Smooth muscle cell (in vitro differentiated cells): Measurements from ENCODE around the gene CROCC2. TPM values are rescaled to one million over a fixed set of nuclear protein-coding genes. Genes with fewer than 3 reads are reported as not detected.

Source experiments
- DNase-seq: peaks from one replicate; lab custom pipeline; 2025; ENCODE audit not compliant: unreplicated experiment; lab: John Stamatoyannopoulos, UW
- H2AFZ ChIP-seq: fragments of 200-600 bp; sonication (generic); 2 replicates; pipeline ENCODE4 v1.6.0; 2016; ENCODE audit warnings: antibody characterized with exemption, low read depth, mild to moderate bottlenecking
- H3F3A ChIP-seq: fragments of 200-600 bp; sonication (generic); 2 replicates; pipeline ENCODE4 v1.6.0; 2017; ENCODE audit warnings: antibody characterized with exemption, low read depth
- H3K27ac ChIP-seq: fragments of 200-600 bp; sonication (generic); 2 replicates; pipeline ENCODE4 v1.5.1; 2016; ENCODE audit warnings: low read depth, mild to moderate bottlenecking
- H3K27me3 ChIP-seq: fragments of 200-600 bp; sonication (generic); 2 replicates; pipeline ENCODE4 v1.6.1; 2016; ENCODE audit warnings: low read depth, mild to moderate bottlenecking
- H3K36me3 ChIP-seq: fragments of 200-600 bp; sonication (generic); 2 replicates; pipeline ENCODE4 v1.5.1; 2016; ENCODE audit warnings: low read depth
- H3K4me1 ChIP-seq: fragments of 200-600 bp; sonication (generic); 2 replicates; pipeline ENCODE4 v1.5.1; 2016; ENCODE audit warnings: low read depth
- H3K4me2 ChIP-seq: fragments of 200-600 bp; sonication (generic); 2 replicates; pipeline ENCODE4 v1.6.0; 2016; ENCODE audit warnings: mild to moderate bottlenecking
- H3K4me3 ChIP-seq: fragments of 200-600 bp; sonication (generic); 2 replicates; pipeline ENCODE4 v1.5.1; 2016; ENCODE audit warnings: mild to moderate bottlenecking
- H3K79me2 ChIP-seq: fragments of 200-600 bp; sonication (generic); 2 replicates; pipeline ENCODE4 v1.6.0; 2016; ENCODE audit warnings: low read depth, mild to moderate bottlenecking
- H3K9ac ChIP-seq: fragments of 200-600 bp; sonication (generic); 2 replicates; pipeline ENCODE4 v1.6.0; 2016; ENCODE audit warnings: low read depth
- H3K9me3 ChIP-seq: fragments of 200-600 bp; sonication (generic); replicated peaks from 2 replicates; pipeline ENCODE4 v1.5.1; 2016; ENCODE audit warnings: low read depth
- H4K20me1 ChIP-seq: fragments of 200-600 bp; sonication (generic); 2 replicates; pipeline ENCODE4 v1.6.0; 2016; ENCODE audit warnings: low read depth
- WGBS: methylation state at CpG from one replicate; pipeline ENCODE4 v1.1.7; 2016; ENCODE audit warnings: low lambda C conversion rate; 5-methylcytosine and 5-hydroxymethylcytosine counted together
- polyA plus RNA-seq: library from polyadenylated mRNA; unstranded; fragments of >200 nt; fragmentation: Nextera tagmentation; extraction: Ambion mirVana; gene quantifications from 2 replicates; pipeline ENCODE4 v1.2.1, GENCODE V29; 2016
- total RNA-seq: library from RNA; depleted of rRNA; stranded (reverse); fragments of >200 nt; gene quantifications from 2 replicates; pipeline ENCODE4 v1.2.3, GENCODE V29; 2014
- TF ChIP-seq, protein P1 (sequence below): fragments of 200-600 bp; sonication (generic); IDR thresholded peaks from 2 replicates; pipeline ENCODE4 v1.5.1; 2017; ENCODE audit warnings: borderline replicate concordance, mild to moderate bottlenecking, antibody characterized with exemption; ENCODE audit not compliant: insufficient read depth, poor library complexity, severe bottlenecking

The CROCC2 gene
- total RNA-seq (not detected in 2 replicates), polyA plus RNA-seq (not detected in 2 replicates)

DNA sequence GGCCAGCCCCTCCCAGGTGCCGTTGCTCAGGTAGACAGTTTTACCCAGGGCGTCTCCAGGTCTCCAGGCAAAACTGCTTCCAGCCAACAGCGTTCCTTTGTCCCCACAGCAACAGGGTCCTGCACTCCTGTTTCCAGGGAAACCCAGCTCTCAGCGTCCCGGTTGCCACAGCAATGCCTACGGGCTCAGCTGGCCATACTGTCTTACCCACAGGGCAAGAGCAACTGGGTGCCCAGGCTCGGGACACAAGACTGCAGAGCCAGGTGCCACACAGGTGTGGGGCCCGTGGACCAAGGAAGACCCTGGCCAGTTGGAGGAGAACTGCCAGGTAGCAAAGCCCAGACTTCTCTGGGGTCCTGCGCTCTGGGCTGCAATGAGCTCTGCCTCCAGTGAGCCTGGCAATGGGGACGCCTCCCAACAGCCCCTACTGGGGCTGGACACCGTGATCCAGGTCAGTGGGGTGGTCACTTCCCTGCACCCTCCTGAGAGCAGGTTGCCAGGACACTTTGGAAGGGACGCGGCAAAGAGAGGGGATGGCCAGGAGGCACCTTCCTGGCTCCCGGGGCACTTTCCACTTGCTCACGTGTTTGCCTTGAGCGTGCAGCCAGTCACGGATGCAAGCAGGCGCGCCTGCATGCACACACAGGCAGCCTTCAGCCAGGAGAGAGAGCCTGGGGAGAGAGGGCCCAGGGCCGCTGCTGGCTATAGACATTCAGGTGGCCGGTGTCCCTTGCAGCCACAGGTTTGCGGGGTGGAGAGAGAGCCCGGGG is at the start of gene CROCC2:
Gene CROCC2, plus strand, starts transcription at position 196 of the 770 bp plus-strand sequence. Its CDS starts 178 bp downstream, at position 374.
- no peaks in the 10 kb centered on the region for H3K79me2 ChIP-seq
- no peaks in the 10 kb centered on the region for H3K27me3 ChIP-seq
- TF ChIP-seq, protein P1, sequence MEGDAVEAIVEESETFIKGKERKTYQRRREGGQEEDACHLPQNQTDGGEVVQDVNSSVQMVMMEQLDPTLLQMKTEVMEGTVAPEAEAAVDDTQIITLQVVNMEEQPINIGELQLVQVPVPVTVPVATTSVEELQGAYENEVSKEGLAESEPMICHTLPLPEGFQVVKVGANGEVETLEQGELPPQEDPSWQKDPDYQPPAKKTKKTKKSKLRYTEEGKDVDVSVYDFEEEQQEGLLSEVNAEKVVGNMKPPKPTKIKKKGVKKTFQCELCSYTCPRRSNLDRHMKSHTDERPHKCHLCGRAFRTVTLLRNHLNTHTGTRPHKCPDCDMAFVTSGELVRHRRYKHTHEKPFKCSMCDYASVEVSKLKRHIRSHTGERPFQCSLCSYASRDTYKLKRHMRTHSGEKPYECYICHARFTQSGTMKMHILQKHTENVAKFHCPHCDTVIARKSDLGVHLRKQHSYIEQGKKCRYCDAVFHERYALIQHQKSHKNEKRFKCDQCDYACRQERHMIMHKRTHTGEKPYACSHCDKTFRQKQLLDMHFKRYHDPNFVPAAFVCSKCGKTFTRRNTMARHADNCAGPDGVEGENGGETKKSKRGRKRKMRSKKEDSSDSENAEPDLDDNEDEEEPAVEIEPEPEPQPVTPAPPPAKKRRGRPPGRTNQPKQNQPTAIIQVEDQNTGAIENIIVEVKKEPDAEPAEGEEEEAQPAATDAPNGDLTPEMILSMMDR, result no peak
- H3K4me3 ChIP-seq, result no peak within 1 kb of the TSS
- no peak within 1 kb of the TSS for H2AFZ ChIP-seq
- H3K4me1 ChIP-seq, result no peaks in the 10 kb centered on the region
- no peak within 1 kb of the TSS for H3K27ac ChIP-seq
- H4K20me1 ChIP-seq, result no peaks in the 10 kb centered on the region
- H3K9me3 ChIP-seq, result no peaks in the 10 kb centered on the region
- DNase-seq, result no peak
- H3K4me2 ChIP-seq, result no peak within 1 kb of the TSS
- no peaks in the 10 kb centered on the region for H3F3A ChIP-seq
- no peak within 1 kb of the TSS for H3K9ac ChIP-seq
- 90% methylated on average over 23 of the region's 23 CpGs for WGBS
- no peaks in the 10 kb centered on the region for H3K36me3 ChIP-seq

DNA sequence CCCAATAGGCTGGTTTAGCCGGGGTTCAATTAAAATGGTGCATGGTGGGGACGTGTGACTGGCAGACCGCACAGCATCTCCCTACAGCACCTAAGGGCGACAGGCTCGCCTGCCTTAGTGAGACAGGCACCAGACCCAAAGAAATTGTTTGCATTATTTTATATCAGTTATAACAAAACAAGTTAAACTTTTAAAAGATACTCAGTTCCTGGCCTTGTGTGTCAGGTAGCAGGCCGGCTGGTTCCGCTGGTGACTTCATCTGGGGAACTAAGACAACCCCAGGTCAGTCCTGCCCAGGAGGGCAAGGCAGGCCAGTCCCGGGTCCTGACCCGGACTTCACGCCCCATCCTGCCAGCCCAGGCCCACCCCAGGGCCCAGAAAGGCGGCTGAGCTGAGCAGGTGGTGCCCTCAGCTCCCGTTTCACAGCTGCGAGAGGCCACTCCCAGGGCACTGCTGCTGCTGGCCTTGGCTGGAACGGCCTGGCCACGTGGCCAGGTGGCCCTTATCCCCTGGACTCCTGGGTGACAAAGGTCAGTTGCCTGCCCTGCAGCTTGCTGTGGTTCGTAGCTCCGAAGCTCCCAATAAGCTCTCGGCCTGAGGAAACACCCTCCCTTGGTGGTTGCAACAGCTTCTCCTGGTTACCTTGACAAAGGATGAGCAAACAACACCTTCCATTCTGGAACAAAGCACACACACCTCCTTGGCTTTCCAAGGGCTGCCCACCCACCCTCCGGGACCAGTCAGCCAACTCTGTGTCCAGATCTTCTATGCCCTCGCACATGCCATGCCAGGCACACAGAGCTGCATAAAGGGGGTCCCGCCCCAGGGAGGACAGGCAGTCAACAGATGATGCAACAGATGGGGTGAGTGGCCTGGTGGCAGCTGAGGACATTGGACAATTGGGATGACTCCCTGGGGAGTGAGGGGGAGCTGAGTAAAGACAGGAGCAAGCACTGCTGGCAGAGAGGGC is 48.8 kb upstream of the CROCC2 start:
- no peaks in the 10 kb centered on the region for H3F3A ChIP-seq
- H3K27ac ChIP-seq, result no peak overlapping the region
- no peaks in the 10 kb centered on the region for H3K79me2 ChIP-seq
- H3K27me3 ChIP-seq, result no peaks in the 10 kb centered on the region
- H3K4me1 ChIP-seq, result no peaks in the 10 kb centered on the region
- H3K9me3 ChIP-seq, result no peaks in the 10 kb centered on the region
- no peaks in the 10 kb centered on the region for H3K36me3 ChIP-seq
- H2AFZ ChIP-seq, result no peak overlapping the region
- no peaks in the 10 kb centered on the region for H4K20me1 ChIP-seq
- TF ChIP-seq, protein P1, result no peak
- H3K9ac ChIP-seq, result no peak overlapping the region
- H3K4me3 ChIP-seq, result no peak overlapping the region
- 93% methylated on average over 21 of the region's 21 CpGs for WGBS
- no peak for DNase-seq
- no peak overlapping the region for H3K4me2 ChIP-seq

DNA sequence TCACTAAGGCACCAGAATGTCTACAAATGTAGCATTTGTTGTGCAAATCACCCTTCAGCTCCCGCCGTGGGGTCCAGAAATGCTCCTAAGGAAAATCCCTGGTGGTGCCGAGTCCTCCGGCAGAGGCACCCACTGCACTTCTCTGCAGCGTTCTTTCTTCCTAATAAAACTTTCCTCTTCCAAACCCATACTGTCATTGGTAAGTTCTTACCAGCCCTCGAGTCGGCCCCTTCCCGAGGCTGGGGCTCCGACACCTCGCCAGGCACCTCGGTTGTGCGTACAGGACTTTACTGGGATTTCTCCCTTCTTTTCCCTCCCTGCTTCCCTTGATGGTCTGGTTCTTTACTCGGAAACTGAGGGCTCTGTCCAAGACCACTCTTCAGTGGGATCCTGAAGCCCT is 47.8 kb upstream of the CROCC2 start:
- H3F3A ChIP-seq, result no peaks in the 10 kb centered on the region
- no peak overlapping the region for H3K4me2 ChIP-seq
- H4K20me1 ChIP-seq, result no peaks in the 10 kb centered on the region
- no peak overlapping the region for H2AFZ ChIP-seq
- TF ChIP-seq, protein P1, result no peak
- DNase-seq, result no peak
- WGBS, result 89% methylated on average over 13 of the region's 13 CpGs
- no peaks in the 10 kb centered on the region for H3K36me3 ChIP-seq
- H3K27ac ChIP-seq, result no peak overlapping the region
- no peak overlapping the region for H3K4me3 ChIP-seq
- H3K79me2 ChIP-seq, result no peaks in the 10 kb centered on the region
- H3K9ac ChIP-seq, result no peak overlapping the region
- no peaks in the 10 kb centered on the region for H3K9me3 ChIP-seq
- peaks cover 2% of the 10 kb centered on the region for H3K27me3 ChIP-seq
- no peaks in the 10 kb centered on the region for H3K4me1 ChIP-seq
